HG02938 (cell line): ENCODE measurements around the gene DOHH.

ENCODE experiments used
- ATAC-seq: cut with Tn5 transposase; IDR thresholded peaks from one replicate; pipeline ENCODE4 v1.9.1; 2021; ENCODE audit warnings: mild to moderate bottlenecking, moderate library complexity; ENCODE audit not compliant: unreplicated experiment

The DOHH gene

DNA sequence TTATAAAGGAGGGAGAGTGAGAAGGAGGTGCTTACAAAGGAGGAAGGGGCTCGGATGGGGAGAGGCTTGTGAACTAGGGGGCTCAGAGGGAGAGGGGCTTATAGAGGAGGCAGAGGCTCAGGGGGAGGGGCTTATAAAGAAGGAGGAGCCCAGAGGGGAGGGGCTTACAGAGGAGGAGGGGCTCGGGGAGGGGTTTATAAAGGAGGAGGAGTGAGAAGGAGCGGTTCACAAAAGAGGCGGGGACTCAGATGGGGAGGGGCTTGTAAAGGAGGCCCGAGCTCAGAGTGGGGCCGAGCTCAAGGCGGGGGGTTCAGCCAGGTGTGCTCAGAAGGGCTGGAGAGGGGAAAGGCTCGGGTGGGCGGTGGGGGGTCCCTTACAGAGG lies 20.6 kb downstream of the DOHH start:
- ATAC-seq = no peak

DNA sequence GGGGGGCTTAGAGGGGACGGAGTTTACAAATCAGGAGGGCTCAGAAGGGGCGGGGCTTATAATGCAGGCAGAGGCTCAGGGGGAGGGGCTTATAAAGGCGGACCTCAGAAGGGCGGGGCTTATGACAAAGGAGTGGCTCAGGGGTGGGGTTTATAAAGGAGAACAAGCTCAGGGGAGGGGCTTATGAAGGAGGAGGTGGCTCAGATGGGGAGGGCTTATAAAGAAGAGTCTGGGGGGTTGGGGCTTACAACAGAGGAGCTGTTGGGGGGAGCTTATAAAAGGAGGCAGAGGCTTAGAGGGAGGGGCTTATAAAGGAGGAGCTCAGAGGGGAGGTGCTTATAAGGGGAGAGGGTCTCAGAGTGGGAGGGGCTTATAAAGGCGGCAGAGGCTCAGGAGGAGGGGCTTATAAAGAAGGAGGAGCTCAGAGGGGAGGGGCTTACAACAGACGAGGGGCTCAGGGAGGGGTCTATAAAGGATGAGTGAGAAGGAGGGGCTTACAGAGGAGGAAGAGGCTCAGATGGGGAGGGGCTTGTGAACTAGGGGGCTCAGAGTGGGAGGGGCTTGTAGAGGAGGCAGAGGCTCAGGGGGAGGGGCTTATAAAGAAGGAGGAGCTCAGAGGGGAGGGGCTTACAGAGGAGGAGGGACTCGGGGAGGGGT lies 21.2 kb downstream of the DOHH start:
- ATAC-seq = no peak

DNA sequence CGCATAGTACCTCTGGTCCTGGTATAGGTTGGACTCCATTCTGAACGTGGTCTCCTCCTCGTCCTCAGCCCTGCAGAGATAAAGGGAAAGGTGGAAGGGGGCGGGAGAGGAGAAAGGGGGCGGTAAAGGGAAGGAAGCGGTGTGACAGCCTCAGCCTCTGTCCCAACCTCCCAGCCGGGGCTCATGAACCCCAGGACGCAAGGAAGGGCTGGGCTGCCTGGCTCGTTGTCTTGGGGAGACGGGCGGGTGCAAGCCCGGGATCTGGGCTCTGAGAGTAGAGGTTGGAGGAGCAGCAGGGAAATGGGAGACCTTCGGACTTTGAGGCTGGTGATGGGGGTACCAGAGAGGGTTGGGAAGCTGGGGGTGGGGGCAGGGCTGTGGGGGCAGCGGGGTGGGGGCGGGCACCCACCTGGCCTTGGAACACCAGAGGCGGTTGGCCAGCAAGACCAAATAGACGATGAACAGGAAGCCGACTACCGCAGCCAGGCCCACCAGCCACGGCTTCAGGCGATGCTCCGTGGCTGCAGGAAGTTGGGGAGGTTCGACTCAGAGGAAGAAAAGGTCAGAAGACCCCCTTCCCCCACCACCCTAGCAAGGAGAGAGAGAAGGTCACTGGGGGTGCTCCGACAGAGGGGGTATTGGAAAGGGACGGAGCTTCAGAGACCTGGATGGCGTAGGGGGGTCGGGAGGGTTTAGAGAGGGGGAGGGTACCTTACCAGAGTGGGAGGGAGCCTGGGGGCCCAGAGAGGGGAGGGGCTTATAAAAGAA lies 21.9 kb downstream of the DOHH start:
- no peak for ATAC-seq

DNA sequence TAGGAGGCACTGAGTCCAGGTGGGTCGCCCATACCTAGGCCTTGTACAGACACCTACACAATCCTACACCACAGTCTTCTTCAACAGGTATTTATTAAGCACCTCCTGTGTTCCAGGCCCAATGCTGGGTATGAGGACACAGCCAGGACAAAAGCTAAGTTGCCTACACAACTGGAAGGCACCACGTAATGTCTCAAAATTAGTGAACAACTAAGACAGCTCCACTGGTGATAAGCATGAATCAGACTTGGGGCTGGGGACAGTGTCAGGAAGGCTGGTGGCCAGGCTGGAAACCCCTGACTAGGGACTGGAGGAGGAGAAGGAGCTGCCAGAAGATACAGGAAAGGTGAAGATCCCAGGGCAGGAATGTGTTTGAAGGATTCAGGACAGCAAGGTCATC lies 22.5 kb downstream of the DOHH start:
- no peak for ATAC-seq

DNA sequence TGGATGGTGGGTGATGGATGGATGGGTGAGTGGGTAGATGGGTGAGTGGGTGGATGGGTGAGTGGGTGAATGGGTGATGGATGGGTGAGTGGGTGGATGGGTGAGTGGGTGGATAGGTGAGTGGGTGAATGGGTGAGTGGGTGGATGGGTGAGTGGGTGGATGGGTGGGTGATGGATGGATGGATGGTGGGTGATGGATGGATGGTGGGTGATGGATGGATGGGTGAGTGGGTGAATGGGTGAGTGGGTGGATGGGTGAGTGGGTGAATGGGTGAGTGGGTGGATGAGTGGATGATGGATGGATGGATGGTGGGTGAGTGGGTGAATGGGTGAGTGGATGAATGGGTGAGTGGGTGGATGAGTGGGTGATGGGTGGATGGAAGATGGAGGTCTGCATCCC lies 23.0 kb downstream of the DOHH start:
- ATAC-seq = no peak

DNA sequence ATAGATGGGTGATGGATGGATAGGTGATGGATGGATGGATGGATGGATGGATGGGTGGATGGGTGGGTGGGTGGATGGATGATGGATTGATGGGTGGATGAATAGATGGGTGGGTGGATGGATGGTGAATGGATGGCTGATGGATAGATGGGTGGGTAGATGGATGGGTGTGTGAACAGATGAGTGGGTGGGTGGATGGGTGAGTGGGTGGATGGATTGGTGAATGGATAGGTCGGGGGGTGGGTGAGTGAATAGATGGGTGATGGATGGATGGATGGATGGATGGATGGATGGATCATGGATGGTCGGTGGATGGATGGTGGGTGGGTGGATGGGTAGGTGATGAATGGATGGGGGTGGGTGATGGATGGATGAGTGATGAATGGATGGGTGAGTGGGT lies 23.6 kb downstream of the DOHH start:
- ATAC-seq = no peak

DNA sequence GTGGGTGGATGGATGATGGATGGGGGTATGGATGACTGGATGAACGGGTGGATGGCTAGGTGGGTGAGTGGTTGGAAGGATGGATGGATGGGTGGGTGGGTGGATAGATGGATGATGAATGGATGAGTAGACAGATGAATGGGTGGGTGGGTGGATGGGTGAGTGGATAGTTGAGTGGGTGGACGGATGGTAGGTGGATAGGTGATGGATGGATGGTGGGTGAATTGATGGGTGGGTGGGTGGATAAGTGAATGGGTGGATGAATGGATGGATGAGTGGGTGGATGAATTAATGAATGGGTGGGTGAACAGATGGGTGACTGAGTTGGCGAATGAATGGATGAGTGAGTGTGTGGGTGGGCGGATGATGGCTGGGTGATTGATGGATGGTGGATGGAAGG lies 25.0 kb downstream of the DOHH start:
- ATAC-seq = no peak

DNA sequence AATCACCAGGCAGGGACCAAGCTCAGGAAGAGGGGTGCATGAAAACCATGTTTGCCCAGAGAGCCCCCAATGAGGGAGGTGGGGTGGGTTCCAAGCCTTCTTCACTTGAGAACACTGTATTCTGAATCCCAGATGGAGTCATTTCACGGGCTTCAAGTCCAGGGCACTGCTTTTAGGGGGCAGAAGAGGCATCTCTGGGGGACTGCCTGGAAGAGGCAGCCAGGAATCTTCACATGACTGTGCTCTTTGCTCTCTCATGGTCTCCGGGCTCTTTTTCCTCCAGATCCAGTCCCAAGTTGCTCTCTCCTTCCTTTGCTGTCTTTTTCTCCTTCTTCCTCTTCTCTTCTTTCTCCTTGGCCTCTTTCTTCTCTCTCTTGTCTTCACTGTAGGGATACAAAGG lies 25.9 kb downstream of the DOHH start:
- no peak for ATAC-seq

DNA sequence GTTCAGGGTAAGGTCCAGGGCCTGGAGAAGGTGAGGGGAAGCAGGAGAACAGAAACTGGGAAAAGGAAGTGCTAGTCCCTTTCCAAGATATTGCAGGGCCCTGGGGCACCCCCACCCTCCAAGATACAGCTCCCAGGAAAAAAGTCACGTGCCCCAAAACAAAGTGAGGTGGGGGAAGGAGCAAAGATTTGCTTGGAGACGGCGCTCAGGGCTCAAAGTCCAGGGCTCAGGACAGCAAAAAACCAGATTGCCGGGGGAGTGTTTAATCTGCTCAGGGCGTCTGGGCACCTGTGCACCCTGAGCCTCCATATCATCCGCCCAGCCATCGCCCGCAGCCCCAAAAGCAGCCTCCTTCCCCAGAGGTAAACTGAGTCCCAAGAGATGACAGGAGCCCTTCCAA lies 26.5 kb downstream of the DOHH start:
- ATAC-seq = no peak

DNA sequence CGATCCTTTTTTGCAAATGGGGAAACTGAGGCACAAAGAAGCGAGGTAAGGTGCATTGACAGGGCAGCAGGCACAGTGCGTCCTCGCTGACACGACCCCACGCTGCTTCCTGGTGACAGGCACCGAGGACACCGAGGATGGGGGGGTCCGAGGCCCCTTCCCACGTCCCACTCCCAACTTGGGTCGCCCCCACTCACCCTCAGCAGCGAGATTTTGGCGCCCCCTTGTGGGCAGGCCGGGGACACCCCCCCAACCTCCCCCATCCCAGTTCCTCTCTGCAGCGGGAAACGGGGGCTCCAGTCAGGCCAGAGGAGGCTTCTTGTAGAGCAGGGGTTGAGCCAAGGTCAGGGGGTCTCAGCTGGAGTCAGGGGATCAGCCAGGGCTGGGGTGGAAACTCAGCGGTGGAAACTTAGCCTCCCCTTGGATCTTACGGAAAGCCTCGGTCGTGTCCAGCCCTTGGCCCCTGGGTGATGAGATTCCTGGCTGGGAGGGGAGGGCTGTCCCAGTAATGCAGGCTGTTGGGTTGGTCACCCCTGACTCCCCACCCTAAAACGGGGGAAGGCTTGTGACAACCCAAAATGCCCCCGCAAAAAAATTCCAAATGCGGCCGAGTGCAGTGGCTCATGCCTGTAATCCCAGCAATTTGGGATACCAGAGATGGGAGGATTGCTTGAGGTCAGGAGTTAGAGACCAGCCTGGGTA lies 28.4 kb downstream of the DOHH start:
- ATAC-seq = no peak

DNA sequence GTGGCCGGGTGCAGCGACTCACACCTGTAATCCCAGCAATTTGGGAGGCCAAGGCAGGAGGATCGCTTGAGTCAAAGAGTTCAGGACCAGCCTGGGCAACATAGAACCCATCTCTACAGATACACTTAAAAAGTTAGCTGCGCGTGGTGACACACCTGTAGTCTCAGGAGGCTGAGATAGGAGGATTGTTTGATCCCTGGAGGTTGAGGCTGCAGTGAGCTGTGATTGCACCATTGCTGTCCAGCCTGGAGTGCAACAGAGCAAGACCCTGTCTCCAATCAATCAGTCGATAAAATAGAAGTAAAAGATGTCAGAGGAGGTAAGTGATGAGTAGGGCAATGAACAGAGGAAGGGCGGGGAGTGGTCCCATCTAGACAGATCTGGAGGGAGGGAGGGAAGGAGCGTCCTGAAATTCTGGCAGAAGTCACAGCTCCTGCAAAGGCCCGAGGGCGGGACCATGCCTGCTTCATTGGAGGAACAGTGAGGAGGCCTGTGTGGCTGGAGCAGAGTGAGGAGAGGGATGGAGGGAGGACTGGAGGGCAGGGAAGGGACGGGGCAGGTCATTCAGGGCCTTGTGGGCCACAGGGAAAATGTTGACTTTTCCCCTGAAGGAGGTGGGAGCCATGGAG lies 29.9 kb downstream of the DOHH start:
- ATAC-seq = no peak

DNA sequence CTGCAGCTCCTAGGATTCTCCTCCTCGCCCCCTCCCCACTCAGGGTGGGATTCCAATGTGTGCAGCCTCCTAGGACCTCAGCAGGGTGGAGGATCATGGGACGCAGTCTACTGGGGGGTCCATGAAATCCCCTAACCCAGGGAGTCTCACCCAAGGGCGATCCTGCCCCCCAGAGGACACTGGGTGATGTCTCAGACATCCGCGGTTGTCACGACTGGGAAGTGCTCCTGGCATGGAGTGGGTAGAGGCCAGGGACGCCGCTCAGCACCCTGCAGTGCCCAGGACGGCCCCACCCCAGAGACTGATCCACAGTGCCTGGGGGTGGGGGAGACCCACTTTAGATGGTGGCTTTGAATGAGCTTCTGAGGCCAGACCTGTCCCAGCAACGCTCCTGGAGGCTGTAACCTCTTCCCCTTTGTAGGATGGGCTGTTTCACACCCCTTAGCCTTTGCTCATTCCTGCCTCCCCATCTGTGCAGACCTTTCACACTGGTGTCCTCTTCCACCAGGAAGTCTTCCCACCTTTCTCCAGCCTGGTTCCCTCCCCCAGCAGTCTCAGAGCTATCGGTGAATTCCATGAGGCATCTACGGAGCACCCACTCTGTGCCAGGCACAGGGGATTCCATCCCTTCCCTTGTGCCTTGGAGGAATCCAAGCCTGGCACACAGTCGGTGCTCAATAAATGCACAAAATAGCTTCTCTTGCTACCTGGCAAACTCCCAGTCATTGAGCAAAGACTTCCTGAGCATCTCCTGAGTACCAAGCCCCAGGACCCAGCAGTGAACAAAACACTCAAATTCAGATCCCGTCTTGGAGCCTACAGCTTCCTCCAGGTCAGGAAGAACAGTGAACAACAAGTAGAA lies 30.6 kb downstream of the DOHH start:
- no peak for ATAC-seq

DNA sequence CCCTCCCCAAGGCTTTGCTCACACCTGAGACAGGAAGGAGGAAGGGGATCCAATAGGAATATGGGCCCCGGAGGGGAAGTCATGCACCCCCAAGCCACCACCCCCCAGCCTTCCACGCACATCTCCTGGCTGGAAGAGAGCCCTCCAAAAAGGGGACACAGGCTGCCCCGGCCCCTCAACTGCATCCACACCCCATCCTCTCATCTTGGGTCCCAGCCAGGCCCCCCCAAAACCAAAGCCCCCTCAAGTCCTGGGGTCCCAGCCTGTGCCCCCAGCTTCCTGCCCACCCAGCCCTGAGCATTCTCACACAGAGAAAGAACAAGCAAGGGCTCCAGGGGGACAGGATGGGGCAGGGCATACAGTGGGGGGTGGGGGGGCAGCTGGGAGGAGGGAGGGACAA lies 32.3 kb downstream of the DOHH start:
- no peak for ATAC-seq

DNA sequence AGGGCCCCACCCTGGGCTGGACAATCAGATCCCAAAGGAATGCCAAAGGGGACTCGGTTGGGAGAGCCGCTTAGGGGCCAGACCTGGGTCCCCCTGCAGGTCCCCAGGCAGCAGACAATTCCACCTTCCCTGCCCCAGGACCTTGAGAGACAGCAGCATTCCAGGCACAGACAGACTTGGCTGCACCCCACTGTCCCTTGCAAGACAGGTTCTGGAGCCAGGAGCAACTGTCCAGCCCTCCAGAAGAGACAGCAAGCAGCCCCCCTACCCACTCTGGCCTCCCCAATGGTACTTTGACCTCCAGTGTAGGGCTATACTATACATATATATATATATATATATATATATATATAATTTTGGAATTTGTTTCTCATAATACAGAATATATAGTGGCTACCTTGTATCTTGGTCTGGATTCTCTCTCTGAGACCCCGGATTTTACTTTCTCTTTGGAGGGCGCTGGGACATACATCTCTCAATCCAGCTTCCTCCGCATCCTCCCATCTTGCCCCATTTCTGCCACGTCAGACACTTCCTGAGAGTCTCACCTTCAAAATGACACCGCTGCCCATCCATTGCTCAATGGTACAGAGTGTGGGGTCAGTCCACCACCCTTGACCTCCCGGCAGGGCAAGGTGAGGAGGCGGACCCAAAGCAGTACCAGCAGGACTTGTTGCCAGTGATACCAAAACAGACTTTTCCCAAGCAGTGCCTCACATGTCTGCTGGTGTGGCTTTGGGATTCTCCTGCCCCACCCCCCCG lies 32.9 kb downstream of the DOHH start:
- ATAC-seq = no peak

DNA sequence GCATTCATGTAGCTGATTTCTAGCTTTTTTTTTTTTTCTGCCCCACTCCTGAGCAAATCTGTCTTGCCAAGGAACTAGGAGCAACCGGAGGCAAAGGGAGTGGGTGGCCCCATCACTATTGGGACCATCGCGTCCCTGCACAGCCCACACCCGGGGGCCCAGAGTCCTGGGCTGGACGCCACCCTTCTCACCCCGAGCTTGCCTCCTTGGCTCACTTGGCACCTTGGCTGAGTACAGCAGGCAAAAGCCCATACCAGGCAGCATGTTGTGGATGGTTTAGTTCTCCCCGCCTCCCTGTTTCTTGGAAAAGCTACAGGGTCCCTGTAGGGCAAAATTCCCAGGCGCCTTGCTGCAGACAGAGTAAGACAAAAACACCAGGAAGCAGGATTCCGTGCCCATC lies 33.8 kb downstream of the DOHH start:
- no peak for ATAC-seq

DNA sequence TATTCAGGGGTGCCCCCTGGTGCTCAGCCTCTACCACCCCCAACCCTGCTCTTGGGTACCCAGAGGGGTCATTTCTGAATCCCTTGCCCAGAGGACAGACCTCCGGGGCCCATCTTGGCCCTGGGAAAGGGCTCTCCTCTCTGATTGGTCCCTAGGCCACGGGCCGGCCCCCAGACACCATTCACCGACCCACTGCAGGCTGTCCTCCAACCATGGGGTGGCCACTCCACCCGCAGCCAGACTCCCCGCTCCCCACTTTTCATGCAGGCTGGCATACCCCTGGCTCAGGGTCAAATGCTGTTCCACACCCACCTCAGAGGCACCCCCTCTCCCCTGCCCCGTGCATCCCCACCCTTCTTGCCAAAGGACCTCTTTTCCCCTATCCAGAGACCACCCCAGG lies 34.9 kb downstream of the DOHH start:
- ATAC-seq = no peak

DNA sequence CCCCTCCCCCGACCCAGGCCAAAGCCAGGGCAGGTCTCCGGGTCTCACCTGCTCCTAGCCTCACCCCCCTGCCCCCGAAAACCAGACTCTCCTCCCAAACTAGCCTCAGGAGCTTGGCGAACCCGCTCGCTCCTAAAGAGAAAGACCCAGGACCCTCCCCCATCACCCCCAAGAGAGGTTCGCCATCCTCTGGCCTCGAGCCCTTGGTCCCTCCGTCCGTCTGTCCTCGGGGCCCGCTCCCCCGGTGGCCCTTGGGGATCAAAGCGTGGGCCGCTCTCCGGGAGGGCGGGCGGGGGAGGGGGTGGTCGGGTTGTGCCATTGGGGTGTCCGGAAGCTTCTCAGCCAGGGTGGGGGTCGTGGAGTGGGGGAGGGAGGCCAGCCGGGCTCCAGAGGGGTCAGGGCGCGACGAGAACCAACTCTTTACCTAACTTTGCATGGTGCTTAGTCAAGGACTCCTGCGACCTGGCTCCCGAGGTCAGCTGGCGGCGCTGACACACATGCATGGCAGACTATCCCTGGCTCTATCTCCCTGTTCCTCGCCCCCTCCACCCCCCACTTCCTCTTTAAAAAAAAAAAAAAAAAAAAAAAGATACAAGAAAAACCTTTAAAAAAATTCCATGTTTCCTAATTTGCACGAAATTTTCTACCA lies 35.8 kb downstream of the DOHH start:
- no peak for ATAC-seq

DNA sequence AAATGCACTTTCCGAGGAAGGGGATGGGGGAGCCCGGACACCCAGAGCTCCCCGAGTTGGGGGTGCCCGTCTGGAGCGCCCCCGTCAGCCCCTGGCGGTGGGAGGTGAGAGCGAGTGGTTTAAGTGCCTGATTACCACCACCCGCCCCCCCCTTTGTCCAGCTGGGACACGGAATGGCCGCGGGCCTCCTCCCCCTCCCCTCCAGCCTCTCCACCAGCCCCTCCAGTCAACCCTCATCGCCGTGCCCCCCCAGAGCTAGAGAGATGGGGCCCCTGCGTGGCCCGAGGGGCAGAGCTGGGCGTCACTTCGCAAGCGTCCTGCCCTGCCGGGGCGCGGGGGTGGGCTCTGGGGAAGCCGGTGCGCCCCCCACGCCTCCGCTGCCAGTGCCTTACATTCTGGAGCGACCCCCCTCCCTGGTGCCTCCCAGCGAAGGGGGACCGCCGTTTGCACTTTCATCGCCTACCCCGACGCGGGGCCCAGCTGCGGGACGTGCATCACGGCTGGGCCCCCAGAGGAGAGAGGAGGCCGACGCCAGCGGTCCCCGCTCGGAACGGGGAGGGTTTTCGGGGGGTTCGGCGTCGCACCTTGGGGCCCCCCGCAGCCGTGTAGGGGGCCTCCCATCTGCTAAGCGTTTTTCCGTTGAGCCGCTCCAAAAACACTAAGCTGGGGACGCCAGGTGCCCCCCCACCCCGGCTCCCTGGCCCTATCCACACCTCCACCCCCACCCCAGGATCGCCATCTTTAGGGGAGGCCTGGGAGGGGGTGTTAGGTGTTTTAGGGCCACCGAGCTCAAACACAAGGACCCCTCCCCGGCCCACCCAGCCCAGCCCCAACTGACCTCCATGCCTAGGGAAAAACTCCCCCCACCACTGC lies 36.5 kb downstream of the DOHH start:
- no peak for ATAC-seq
